NCI-H1105 treated with DMSO at 0.1 percent for 48 hours (cell line): ENCODE results near the gene MYO19.
"Not testable (repeated sequence)": the region's sequence is repeated elsewhere in the genome, so short reads cannot be mapped to it uniquely, and the experiment has no call there.

Source experiments
- DNase-seq: peaks from one replicate; lab custom pipeline; 2025; lab: John Stamatoyannopoulos, UW

MYO19 gene

DNA sequence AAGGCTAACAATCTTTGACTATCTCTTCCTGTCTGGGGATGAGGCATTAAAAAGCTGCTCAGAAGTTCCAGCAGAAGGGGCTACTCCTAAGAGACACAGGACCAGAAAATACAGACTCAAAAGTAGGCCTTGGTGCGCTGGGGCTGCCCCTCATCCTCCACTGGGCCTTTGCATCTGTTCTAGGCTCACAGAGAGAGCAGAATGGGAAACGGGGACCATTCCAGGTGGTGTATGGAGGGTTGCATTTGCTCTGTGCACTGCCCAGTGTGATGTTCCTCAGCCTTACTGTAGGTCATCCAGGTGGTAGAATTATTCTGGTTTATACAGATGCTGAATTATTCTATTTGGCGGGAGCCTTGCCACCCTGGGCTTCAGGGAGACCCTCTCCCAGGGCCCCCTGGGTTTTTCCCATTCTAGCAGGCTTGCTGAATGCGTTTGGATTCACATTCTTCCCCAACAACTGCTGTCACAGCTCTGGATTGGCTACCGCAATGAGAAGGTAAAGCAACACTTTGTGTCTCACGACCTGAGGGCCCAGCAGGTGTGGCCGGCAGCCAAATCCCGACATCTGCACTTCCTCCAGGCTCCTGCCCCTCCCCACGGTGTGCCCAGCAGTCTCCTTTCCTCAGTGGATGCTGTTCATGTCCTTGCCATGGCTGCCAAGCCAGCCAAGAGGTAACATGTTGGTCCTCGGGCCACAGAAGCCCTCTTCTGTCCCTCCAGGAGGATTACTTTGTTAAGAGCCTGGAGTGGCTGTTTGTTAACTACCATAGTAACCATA lies 73.1 kb downstream of the MYO19 start:
- DNase-seq, result peak; percentile 1

DNA sequence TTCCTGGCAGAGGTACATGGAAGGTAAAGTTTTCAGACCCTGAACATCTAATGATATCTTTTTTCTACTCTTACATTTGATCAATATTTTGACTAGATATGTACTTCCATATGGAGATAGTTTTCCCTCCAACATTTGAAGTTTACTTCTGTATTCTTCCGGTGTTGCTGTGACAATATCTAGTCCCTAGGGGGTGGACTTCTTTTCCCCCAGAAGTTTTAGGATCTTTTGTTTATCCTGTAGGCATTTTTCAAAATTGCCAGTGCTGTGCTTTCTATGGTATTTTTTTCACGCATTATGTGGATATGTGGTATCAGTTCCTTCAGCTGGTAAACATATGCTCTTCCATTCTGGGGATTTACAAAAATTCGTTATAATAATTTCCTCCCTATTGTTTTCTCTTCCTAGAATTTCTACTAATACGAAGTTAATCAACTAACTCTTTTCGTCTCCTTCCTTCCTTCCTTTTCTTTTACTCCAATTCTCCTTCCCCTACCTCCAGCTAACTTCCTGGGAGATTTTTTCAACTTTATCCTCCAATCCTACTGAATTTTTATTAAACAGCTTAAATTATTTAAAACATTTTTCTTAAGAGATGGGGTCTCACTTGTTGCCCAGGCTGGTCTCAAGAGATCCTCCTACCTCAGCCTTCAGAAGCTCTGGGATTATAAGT lies 74.3 kb downstream of the MYO19 start:
- no peak for DNase-seq

DNA sequence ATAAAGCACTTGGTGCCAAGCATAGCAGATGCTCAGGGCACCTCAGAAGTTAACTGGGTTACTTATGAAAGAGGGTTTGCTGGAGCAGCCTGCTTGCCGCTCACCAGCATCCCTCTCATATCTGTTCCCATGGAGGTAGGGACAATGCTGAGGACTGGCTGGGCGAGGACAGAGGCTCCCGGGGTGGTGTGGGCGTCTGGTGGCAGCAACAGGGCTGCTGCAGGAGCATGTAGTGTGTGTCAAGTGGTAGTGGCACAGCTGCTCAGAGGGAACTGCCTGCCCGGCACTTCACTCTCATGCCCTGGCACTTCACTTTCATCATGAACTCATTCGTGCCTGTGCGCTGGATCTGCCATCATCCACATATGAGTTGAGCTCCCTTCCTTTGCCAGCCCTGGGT lies 75.1 kb downstream of the MYO19 start:
- DNase-seq, result no peak

DNA sequence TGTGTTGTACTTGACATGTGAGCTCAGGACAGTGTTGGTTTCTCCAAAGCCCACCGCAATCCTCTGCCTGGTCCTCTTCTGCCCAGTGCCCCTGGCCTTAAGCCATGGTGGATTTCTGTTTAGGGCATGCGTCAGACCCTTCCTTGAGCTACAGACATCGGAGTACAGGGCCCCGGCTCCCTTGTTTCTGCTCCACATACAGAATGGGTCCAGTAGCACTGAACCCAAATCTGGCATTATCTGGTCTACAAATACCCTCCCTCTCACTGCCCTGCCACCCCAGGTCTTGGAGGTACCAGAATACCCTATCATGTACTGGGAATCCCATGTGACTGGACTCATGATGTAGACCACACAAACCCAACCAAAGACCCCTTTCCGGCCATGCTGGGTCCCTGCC lies 75.6 kb downstream of the MYO19 start:
- no peak for DNase-seq

DNA sequence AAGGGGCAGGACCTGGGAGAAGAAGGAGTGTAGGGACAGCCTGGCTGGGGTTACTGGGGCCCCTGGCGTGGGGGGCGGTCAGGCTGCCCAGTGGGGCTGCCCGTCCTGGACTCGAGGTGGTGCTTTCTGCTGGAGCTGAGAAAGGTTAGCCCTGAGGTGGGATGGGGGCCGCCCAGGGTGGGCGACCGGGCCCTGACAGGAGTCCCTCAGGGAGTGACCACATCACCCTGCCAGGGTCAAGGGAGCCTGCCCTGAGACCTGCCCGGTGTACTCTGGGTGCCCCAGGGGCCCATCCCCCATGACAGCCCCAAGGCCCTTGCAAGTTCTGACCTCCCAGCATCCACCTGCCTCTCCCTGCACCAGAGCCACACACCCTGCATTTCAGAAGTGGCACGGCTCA lies 77.0 kb downstream of the MYO19 start:
- not testable (repeated sequence) for DNase-seq

DNA sequence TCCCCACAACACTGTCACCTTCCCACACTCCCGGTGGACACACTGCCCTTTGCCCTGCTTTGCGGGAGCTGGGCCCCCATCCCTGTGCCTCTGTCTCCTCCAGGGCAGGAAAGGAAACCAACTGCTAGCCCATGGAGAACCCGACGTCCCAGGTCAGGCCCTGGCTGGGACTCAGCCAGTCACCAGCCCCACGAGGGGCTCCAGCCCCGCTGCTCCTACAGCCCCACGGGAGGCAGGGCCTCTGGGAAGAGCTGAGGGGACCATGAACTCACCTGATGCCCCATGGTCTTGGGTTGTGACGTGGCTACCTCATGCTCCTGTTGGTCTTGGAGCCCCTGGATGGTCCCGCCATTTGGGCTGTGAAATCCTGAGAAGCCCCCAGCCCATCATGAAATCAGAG lies 81.8 kb downstream of the MYO19 start:
- not testable (repeated sequence) for DNase-seq

DNA sequence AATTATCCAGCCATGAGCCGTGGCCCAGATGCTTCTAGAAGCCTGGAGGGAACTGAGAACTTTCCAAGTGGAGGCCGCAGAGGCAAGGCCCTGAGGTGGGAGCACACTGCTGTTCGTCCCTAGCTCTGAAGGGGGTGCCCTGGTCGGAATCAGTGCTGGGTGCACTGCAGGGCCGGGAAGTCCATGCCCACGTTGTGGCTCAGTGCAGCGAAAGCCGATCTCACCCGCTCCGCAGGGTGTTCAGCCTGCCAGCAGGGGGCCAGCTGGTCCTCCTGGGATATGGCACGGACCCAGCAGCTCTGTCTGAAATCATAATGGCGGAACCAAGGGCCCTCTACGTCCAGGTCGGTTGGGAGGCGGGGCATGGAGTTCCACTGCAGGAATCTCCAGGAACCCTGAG lies 84.7 kb downstream of the MYO19 start:
- DNase-seq, result not testable (repeated sequence)
